ENCODE measurements around the gene THSD1.
"Not testable (repeated sequence)": the region's sequence is repeated elsewhere in the genome, so short reads cannot be mapped to it uniquely, and the experiment has no call there.

- TF ChIP-seq, protein P1, sequence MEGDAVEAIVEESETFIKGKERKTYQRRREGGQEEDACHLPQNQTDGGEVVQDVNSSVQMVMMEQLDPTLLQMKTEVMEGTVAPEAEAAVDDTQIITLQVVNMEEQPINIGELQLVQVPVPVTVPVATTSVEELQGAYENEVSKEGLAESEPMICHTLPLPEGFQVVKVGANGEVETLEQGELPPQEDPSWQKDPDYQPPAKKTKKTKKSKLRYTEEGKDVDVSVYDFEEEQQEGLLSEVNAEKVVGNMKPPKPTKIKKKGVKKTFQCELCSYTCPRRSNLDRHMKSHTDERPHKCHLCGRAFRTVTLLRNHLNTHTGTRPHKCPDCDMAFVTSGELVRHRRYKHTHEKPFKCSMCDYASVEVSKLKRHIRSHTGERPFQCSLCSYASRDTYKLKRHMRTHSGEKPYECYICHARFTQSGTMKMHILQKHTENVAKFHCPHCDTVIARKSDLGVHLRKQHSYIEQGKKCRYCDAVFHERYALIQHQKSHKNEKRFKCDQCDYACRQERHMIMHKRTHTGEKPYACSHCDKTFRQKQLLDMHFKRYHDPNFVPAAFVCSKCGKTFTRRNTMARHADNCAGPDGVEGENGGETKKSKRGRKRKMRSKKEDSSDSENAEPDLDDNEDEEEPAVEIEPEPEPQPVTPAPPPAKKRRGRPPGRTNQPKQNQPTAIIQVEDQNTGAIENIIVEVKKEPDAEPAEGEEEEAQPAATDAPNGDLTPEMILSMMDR (IDR thresholded peaks at IDR 0.05) = not testable (repeated sequence)
- not testable (repeated sequence) for TF ChIP-seq POLR2AphosphoS5 (IDR thresholded peaks at IDR 0.05; ENCODE audit: low read depth, low read length)
Measured at GRCh38 chr13:52331844-52332243, 74.1 kb downstream of the THSD1 start.
